Nucleus accumbens (tissue), 56 donors: ENCODE results near the gene BCL7B.
"Not testable (repeated sequence)": the region's sequence is repeated elsewhere in the genome, so short reads cannot be mapped to it uniquely, and the experiment has no call there.

Experiments used
- DNase-seq, 56 donors: peaks; one replicate each; lab custom pipeline; 2025; lab: John Stamatoyannopoulos, UW

The BCL7B gene

GRCh38 chr7:73573791-73574190 lies 16.3 kb upstream of the BCL7B start:
- DNase-seq: no peak

- DNase-seq: no peak
These were observed 15.8 kb upstream of the BCL7B start for GRCh38 chr7:73573276-73573675.

- no peak for DNase-seq
These were observed 15.3 kb upstream of the BCL7B start for GRCh38 chr7:73572767-73573186.

- DNase-seq: no peak
These were observed 13.5 kb upstream of the BCL7B start for GRCh38 chr7:73570977-73571376.

- no peak for DNase-seq
These were observed 13.0 kb upstream of the BCL7B start for GRCh38 chr7:73570521-73570920.

- no peak for DNase-seq
These were observed 11.6 kb upstream of the BCL7B start for GRCh38 chr7:73569042-73569608.

GRCh38 chr7:73567846-73568685 lies 10.6 kb upstream of the BCL7B start:
- no peak for DNase-seq

DNA sequence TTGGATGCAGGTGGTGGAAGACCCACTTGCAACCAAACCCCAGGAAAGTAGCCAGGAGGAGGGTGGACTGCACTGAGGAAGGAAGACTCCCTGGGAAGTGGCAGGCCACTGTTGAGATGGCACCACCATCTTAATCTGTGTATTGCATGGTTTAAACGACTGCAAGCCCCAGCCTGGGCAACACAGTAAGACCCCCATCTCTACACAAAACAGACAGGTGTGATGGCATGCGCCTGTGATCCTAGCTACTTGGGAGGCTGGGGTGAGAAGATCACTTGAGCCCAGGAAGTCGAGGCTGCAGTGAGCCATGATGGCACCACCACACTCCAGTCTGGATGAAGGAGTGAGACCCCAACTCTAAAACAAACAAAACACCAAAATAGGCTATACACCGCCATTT lies 9.7 kb upstream of the BCL7B start:
- DNase-seq: no peak

- not testable (repeated sequence) for DNase-seq
These were observed 8.9 kb upstream of the BCL7B start for GRCh38 chr7:73566431-73566830.

GRCh38 chr7:73565675-73566340 lies 8.3 kb upstream of the BCL7B start:
- no peak for DNase-seq

DNA sequence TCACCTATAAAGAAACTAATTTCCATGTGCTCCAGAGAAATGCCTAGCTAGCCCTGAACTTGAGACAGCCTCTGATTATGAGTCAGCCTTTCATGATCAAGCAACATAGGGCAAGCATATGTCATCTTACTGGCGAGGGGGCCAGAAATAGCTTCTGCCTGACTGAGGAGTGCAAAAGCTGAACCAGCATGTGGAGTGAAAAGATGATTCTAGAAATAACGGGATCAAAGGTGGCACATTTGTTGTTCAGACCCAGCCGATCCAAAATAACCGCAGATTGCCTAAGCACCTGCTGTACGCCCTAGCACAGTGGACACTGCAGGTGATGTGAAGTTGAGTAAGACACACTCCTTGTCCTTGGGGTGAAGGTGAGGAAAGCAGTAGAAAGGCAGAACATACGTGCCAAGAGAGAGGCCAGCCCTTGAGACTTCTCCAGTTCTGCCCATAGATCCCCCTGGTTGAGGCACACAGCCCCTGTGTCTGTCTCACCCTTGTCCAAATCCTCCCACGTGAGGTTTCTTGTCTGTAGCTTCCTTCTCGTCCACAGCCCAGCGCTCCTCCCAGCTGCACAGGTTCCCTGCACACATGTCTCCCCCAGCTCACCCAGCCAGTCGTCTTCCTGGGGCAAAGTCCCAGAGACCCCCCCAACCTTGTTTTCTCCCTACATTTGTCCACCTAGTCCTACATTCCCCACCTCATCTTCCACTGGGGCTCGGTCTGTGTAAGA lies 2.8 kb upstream of the BCL7B start:
- peak in 1 of 56 donors; percentile 32 for DNase-seq

DNA sequence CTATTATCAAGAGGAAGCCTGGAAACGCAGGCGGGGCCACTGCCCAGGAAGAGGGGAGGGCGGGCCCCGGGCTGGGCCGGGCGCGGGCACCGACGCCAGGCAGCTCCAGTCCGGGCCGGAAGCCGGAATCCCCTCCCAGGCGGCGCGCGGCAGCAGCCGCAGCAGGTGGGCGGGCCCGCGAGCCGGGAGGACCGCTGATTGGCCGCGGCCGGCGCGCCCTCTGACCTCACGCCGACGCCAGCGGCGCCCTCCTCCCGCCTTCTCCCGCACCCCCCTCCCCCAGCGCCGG lies 438 bp downstream of the BCL7B start:
- peak; percentile 37 to 94 (median 85) for DNase-seq

DNA sequence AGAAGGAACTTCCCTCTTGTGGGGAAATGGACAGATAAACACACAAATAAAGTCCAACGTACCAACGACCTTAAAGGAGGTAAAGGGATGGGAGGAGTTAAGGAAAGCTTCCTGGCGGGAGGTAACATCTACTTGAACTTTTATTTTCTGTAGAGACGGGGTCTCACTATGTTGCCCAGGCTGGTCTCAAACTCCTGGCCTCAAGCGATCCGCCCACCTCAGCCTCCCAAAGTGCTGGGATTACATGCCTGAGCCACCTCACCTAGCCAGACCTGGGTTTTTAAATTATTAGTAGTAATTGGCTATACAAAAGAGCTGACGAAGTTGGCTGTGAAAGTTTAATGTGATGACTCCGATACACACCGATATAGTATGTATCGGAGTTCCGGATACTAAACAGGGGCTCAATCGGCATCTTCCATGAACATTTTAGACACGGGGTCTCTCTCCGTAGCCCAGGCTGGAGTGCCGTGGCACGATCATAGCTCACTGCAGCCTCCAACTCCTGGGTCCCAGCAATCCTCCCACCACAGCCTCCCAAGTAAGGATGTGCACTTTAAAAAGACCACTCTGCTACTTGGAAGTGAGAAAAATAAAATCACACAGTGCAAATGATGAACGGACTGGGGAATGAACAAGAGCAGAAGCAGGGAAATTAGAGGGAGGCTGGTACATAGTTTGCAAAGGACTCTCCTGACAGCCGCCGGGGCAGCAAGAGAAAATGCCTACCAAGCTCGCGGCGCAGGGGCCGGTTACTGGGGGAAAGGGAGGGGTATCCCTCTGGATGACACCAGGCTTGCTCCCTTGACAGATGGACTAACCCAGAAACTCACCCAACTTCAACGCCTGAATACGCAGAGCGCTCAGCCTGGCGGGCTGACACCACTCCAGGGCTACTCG lies 1.0 kb downstream of the BCL7B start:
- DNase-seq: no peak

GRCh38 chr7:73555411-73555982 lies 2.0 kb downstream of the BCL7B start:
- no peak for DNase-seq

DNA sequence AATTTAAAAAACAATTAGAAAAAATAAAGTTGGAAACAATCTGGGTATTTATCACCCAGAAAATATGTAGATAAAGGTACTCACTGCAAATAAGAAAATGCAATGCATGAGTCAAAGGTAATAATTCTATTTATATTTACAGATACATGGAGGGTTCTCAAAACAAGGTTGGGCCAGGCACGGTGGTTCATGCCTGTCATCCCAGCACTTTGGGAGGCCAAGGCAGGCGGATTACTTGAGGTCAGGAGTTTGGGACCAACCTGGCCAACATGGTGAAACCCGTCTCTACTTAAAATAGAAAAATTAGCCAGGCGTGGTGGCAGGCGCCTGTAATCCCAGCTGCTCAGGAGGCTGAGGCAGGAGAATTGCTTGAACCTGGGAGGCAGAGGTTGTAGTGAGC lies 7.4 kb downstream of the BCL7B start:
- DNase-seq: not testable (repeated sequence)

DNA sequence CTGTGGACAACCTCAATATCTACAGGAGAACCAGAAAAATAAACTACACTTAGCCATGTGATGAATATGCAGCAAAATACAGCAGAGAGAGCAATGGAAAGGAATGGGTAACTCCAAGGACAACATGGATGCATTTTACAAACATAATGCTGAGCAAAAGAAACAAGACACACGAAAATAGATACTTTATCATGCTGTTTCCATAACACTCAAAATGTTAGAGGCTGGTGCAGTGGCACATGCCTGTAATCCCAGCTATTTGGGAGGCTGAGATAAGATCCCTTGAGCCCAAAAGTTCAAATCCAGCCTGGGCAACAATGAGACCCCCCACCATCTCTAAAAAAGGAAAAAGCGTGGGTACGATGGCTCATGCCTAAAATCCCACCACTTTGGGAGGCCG lies 8.3 kb downstream of the BCL7B start:
- DNase-seq: no peak

DNA sequence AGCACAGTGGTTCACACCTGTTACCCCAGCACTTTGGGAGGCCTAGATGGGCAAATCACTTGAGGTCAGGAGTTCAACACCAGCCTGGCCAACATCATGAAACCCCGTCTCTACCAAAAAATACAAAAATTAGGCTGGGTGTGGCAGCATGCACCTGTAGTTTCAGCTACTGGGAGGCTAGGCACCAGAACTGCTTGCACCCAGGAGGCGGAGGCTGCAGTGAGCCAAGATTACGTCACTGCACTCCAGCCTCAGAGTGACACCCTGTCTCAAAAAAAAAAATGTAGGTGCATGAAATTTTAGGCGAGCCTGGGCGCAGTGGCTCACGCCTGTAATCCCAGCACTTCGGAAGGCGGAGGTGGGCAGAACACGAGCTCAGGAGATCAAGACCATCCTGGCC lies 9.6 kb downstream of the BCL7B start:
- peak in 13 of 56 donors; percentile 4 to 33 (median 11) for DNase-seq

DNA sequence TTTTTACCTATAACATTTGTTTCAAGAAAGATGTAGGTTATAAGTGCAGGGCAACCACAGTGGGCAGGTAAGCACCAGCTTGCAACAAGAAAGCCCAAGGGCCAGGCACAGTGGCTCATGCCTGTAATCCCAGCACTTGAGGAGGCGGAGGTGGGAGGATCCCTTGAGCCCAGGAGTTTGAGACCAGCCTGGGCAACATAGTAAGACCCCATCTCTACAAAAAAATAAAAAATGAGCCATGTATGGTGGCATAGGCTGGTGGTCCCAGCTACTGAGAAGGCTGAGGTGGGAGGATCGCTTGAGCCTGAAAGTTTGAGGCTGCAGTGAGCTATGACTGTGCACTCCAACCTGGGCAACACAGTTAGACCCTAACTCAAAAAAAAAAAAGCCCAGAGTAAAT lies 12.8 kb downstream of the BCL7B start:
- DNase-seq: no peak

DNA sequence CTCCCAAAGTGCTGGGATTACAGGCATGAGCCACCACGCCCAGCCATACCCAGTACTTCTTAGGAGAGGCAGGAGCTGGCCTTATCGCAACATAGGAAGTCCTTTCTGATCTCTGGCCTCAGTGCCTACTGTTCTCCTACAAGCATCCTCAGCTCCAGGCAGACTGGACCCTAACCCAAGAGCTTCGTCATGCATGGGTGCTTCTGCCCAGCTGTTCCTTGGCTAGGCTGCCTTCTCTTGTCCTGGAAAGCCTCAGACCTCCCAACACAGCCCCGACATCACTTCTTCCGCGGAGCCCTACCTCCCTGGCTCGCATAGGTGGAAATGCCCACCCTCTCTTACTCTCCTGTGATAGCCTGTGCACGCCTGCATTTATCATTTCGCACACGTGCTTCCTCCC lies 15.8 kb downstream of the BCL7B start:
- no peak for DNase-seq

GRCh38 chr7:73539709-73540108 lies 17.8 kb downstream of the BCL7B start:
- DNase-seq: no peak
